Panc1 (cell line): ENCODE data around the gene CBX8.

ENCODE experiments used
- CTCF ChIP-seq: fragments of 450-650 bp; IDR thresholded peaks from 2 replicates; pipeline ENCODE4 v1.5.1; 2017; ENCODE audit warnings: mild to moderate bottlenecking
- POLR2AphosphoS5 ChIP-seq: IDR thresholded peaks from 2 replicates; pipeline ENCODE4 v1.6.1; 2012; ENCODE audit warnings: mild to moderate bottlenecking, low read depth, low read length, moderate library complexity
- REST ChIP-seq, 2 experiments: IDR thresholded peaks; 2 replicates each; pipeline ENCODE4 v1.6.1; 2011 to 2012; ENCODE audit warnings: low read depth in 2 of 2, control low read depth in 1 of 2, low read length in 1 of 2, mild to moderate bottlenecking in 1 of 2, moderate library complexity in 1 of 2; ENCODE audit not compliant: insufficient read depth in 1 of 2
- TCF7L2 ChIP-seq: IDR thresholded peaks from 2 replicates; pipeline ENCODE4 v1.6.1; 2011; ENCODE audit warnings: mild to moderate bottlenecking, low read depth, low read length, inconsistent platforms

DNA sequence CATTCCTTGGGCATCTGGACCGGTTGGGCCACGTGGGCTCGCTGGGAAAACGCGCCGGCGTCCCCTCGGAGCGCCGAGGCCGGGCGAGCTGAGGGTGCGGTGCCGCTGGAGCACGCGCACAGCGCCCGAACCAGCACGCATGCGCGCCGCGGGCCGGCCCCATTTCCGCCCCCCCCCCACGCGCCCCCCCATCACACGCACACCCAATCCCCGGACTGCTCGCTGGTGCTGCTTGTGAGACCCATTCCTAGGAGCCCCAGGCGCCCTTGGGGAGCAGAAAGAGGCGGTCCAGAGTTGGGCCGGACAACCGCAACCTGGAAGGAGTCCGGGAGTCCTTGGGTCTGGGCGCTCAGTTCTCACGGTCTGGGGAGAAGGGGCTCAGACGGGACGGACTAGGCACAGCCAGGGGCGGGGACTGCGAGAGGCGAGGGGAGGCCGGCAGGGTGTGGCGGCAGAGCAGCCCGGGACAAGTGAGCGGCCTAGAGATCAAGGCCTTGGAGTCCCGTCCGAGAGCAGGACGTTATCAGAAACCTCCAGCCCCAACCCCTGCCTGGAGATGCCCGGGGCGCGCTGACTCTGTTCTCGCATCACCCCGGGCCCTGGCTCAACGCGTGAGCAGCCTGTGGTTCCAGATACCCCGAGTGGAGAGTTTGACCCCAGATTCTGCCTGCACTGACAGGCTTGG, 6.0 kb upstream of the CBX8 start:
- no peak for TF ChIP-seq POLR2AphosphoS5
- TF ChIP-seq CTCF, result no peak
- TF ChIP-seq REST (IDR thresholded peaks at IDR 0.05; ENCODE audit: insufficient read depth in 1 of 2, low read depth in 2 of 2, low read length in 1 of 2), result no peak
- TF ChIP-seq TCF7L2, result no peak
